Right atrium auricular region (tissue), 2 donors: ENCODE results near the gene HORMAD2. TPM values are rescaled to one million over a fixed set of nuclear protein-coding genes. Genes with fewer than 3 reads are reported as not detected.

Source experiments
- DNase-seq: peaks from one replicate; pipeline ENCODE4 v3.0.0-alpha.2; 2019; ENCODE audit warnings: low spot score
- H3K27ac ChIP-seq, 2 donors: fragments of 200-600 bp; sonication (generic); 1 replicate in 1 of 2; 2 replicates in 1 of 2; pipeline ENCODE4 v1.5.1; 2016 to 2019
- H3K27me3 ChIP-seq, 2 donors: fragments of 200-600 bp; sonication (generic); one replicate each; pipeline versions ENCODE4 v1.5.1 to v1.6.0; 2017 to 2019
- H3K36me3 ChIP-seq: fragments of 200-600 bp; sonication (generic); one replicate; pipeline ENCODE4 v1.5.1; 2016
- H3K4me1 ChIP-seq, 2 donors: fragments of 200-600 bp; sonication (generic); one replicate each; pipeline versions ENCODE4 v1.5.1 to v1.6.0; 2017 to 2019
- H3K4me3 ChIP-seq, 2 donors: fragments of 200-600 bp; sonication (generic); 1 replicate in 1 of 2; 2 replicates in 1 of 2; pipeline ENCODE4 v1.5.1; 2017 to 2019; ENCODE audit warnings: mild to moderate bottlenecking in 1 of 2, moderate library complexity in 1 of 2
- H3K9me3 ChIP-seq, 2 donors: fragments of 200-600 bp; sonication (generic); one replicate each; pipeline ENCODE4 v1.5.1; 2019
- CTCF ChIP-seq, 2 donors: fragments of 200-600 bp; sonication (generic); IDR thresholded peaks; one replicate each; pipeline ENCODE4 v1.5.1; 2019; ENCODE audit warnings: antibody characterized with exemption in 2 of 2
- total RNA-seq, 2 donors: library from RNA; depleted of rRNA; stranded (reverse); fragments of >200 nt; gene quantifications; one replicate each; pipeline ENCODE4 v1.1.0, GENCODE V29; 2016

HORMAD2 gene
- total RNA-seq, 2 donors from 2014 or later = not detected

GRCh38 chr22:30104501-30105156 is 24.4 kb downstream of the HORMAD2 start:
- H3K36me3 ChIP-seq = no peaks in the 10 kb centered on the region
- H3K4me3 ChIP-seq = no peak overlapping the region
- H3K9me3 ChIP-seq = no peaks in the 10 kb centered on the region
- H3K27me3 ChIP-seq = peaks cover 0 to 5% of the 10 kb centered on the region in 2 donors
- no peak overlapping the region for H3K27ac ChIP-seq
- no peak for TF ChIP-seq CTCF (IDR thresholded peaks at IDR 0.05)
- no peak for DNase-seq
- H3K4me1 ChIP-seq = no peaks in the 10 kb centered on the region

GRCh38 chr22:30105483-30105882 is 25.2 kb downstream of the HORMAD2 start:
- Histone ChIP-seq H3K9me3 (no peaks in the 10 kb centered on the region), H3K36me3 (no peaks in the 10 kb centered on the region), H3K4me3 (no peak overlapping the region), H3K27me3 (peaks cover 0 to 5% of the 10 kb centered on the region in 2 donors), H3K27ac (no peak overlapping the region), H3K4me1 (no peaks in the 10 kb centered on the region)
- no peak for DNase-seq
- TF ChIP-seq CTCF (IDR thresholded peaks at IDR 0.05) = no peak

- Histone ChIP-seq H3K4me3 (no peak overlapping the region), H3K27me3 (no peaks in the 10 kb centered on the region), H3K9me3 (no peaks in the 10 kb centered on the region), H3K36me3 (no peaks in the 10 kb centered on the region), H3K4me1 (no peaks in the 10 kb centered on the region), H3K27ac (no peak overlapping the region)
- no peak for TF ChIP-seq CTCF (IDR thresholded peaks at IDR 0.05)
- DNase-seq = no peak
These were observed 33.2 kb downstream of the HORMAD2 start for GRCh38 chr22:30113494-30113893.

GRCh38 chr22:30114361-30114760 is 34.1 kb downstream of the HORMAD2 start:
- Histone ChIP-seq H3K4me3 (no peak overlapping the region), H3K27ac (no peak overlapping the region), H3K4me1 (no peaks in the 10 kb centered on the region), H3K9me3 (no peaks in the 10 kb centered on the region), H3K27me3 (no peaks in the 10 kb centered on the region), H3K36me3 (no peaks in the 10 kb centered on the region)
- no peak for DNase-seq
- no peak for TF ChIP-seq CTCF (IDR thresholded peaks at IDR 0.05)

GRCh38 chr22:30115705-30116104 is 35.4 kb downstream of the HORMAD2 start:
- Histone ChIP-seq H3K36me3 (no peaks in the 10 kb centered on the region), H3K27me3 (no peaks in the 10 kb centered on the region), H3K27ac (no peak overlapping the region), H3K4me1 (no peaks in the 10 kb centered on the region), H3K4me3 (no peak overlapping the region), H3K9me3 (no peaks in the 10 kb centered on the region)
- DNase-seq = no peak
- no peak for TF ChIP-seq CTCF (IDR thresholded peaks at IDR 0.05)
